ENCODE results near the gene TRH. TPM values are rescaled to one million over a fixed set of nuclear protein-coding genes. Genes with fewer than 3 reads are reported as not detected.

TRH gene
- total and polyA plus RNA-seq, 2 of the 4 experiments (the other 2 are of a cell fraction), result not detected

DNA sequence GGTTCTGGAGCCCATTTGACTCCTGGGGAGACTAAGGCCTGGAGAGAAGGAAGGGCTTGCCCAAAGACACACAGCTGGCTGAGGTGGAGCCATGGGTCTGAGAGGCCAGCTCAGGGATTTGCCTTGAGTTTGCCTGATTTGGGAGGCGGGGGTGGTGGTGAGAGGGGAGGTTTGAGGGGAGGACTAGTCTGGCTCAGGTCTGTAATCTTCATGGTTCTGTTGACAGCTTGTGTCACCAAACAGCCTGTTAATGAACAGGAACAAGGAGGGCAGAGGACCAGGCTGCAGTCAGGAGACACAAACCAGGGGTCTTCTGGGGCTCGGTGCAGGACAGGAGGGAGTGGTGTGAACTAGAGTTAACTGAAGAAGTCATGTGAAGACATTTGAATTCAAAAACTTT lies 3.6 kb downstream of the TRH start:
- WGBS, 2 experiments (ENCODE audit: extremely low coverage in 2 of 2, insufficient read length in 1 of 2), result 40% methylated on average over 1 of the region's 2 CpGs; no CpG with 5 or more reads in 1 of the 2 experiments
- ATAC-seq (ENCODE audit: low read depth) (no peak), DNase-seq (no peak)
- no peak overlapping the region for H4K91ac ChIP-seq (ENCODE audit: insufficient read depth, low read depth, low read length)
- no peak overlapping the region for H3K4me2 ChIP-seq (ENCODE audit: low read depth, low read length)
- H4K5ac ChIP-seq (ENCODE audit: low read depth, low read length), result no peak overlapping the region
- ChIA-PET CTCF (no interaction called here), POLR2A (ENCODE audit: unreplicated experiment) (no interaction called here)
- peaks cover 88% of the 10 kb centered on the region for H3K27me3 ChIP-seq (ENCODE audit: control insufficient read depth, insufficient read depth, low read length)
- no peaks in the 10 kb centered on the region for H4K20me1 ChIP-seq (ENCODE audit: insufficient read depth, low read length)
- H3K14ac ChIP-seq (replicated peaks; ENCODE audit: low read depth, low read length), result no peak overlapping the region
- H2BK120ac ChIP-seq (ENCODE audit: low read depth, low read length), result no peak overlapping the region
- no peak overlapping the region for H3K18ac ChIP-seq (ENCODE audit: low read depth, low read length)
- no peak overlapping the region for H2BK5ac ChIP-seq (ENCODE audit: low read depth, low read length, poor library complexity, severe bottlenecking)
- no peak overlapping the region for H2AK9ac ChIP-seq (replicated peaks; ENCODE audit: low read depth, low read length, poor library complexity)
- H3K23ac ChIP-seq (ENCODE audit: low read depth, low read length), result no peak overlapping the region
- no TSS peak for BruUV-seq (replicated peaks)
- H3K4me1 ChIP-seq (ENCODE audit: control insufficient read depth, insufficient read depth, low read length), result no peaks in the 10 kb centered on the region; the same call in 1 of the 2 replicates
- H3K9ac ChIP-seq (ENCODE audit: low read depth, low read length), result no peak overlapping the region
- H2BK15ac ChIP-seq (ENCODE audit: low read depth, low read length), result no peak overlapping the region
- no peaks in the 10 kb centered on the region for H3K79me1 ChIP-seq (ENCODE audit: low read depth in 1 of 2, low read length in 2 of 2)
- no peak overlapping the region for H2AFZ ChIP-seq (replicated peaks; ENCODE audit: low read length, poor library complexity)
- H3K4me3 ChIP-seq (ENCODE audit: insufficient read depth, low read depth, low read length), result no peak overlapping the region
- no peaks in the 10 kb centered on the region for H3K36me3 ChIP-seq (ENCODE audit: control insufficient read depth, insufficient read depth, low read length)
- H2BK20ac ChIP-seq (ENCODE audit: low read depth, low read length), result no peak overlapping the region
- peaks cover 3% of the 10 kb centered on the region for H3K9me3 ChIP-seq (ENCODE audit: control insufficient read depth, insufficient read depth, low read length)
- intact Hi-C loops (cut with micrococcal nuclease) (no loop called here), in situ Hi-C loops (cut with MboI; ENCODE audit: low sequenced_read_pairs) (no loop called here), dilution Hi-C loops (cut with HindIII; ENCODE audit: low sequenced_read_pairs, unreplicated experiment) (no loop called here)
- no peaks in the 10 kb centered on the region for H3K9me1 ChIP-seq (ENCODE audit: insufficient read depth, low read length)
- H4K8ac ChIP-seq (ENCODE audit: low read depth in 2 of 2, low read length in 2 of 2), result no peak overlapping the region
- no peak overlapping the region for H3K4ac ChIP-seq (ENCODE audit: low read depth, low read length)
- TF ChIP-seq, protein P1, sequence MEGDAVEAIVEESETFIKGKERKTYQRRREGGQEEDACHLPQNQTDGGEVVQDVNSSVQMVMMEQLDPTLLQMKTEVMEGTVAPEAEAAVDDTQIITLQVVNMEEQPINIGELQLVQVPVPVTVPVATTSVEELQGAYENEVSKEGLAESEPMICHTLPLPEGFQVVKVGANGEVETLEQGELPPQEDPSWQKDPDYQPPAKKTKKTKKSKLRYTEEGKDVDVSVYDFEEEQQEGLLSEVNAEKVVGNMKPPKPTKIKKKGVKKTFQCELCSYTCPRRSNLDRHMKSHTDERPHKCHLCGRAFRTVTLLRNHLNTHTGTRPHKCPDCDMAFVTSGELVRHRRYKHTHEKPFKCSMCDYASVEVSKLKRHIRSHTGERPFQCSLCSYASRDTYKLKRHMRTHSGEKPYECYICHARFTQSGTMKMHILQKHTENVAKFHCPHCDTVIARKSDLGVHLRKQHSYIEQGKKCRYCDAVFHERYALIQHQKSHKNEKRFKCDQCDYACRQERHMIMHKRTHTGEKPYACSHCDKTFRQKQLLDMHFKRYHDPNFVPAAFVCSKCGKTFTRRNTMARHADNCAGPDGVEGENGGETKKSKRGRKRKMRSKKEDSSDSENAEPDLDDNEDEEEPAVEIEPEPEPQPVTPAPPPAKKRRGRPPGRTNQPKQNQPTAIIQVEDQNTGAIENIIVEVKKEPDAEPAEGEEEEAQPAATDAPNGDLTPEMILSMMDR (conservative IDR thresholded peaks at IDR 0.05; ENCODE audit: low read depth, low read length), result no peak
- TF ChIP-seq RAD21 (IDR thresholded peaks at IDR 0.05; ENCODE audit: low read length) (no peak), NFE2L2 (IDR thresholded peaks at IDR 0.05; ENCODE audit: low read depth, low read length) (no peak), BHLHE40 (IDR thresholded peaks at IDR 0.05; ENCODE audit: low read depth, low read length) (no peak), POLR2A (IDR thresholded peaks at IDR 0.05; ENCODE audit: low read depth, low read length) (no peak), SMC3 (IDR thresholded peaks at IDR 0.05; ENCODE audit: low read depth, low read length) (no peak), CHD1 (IDR thresholded peaks at IDR 0.05; ENCODE audit: low read depth, low read length) (no peak), MAZ (IDR thresholded peaks at IDR 0.05; ENCODE audit: borderline replicate concordance, low read depth, low read length) (no peak), RCOR1 (IDR thresholded peaks at IDR 0.05; ENCODE audit: insufficient replicate concordance, low read length) (no peak)
- TF ChIP-seq, protein P2, sequence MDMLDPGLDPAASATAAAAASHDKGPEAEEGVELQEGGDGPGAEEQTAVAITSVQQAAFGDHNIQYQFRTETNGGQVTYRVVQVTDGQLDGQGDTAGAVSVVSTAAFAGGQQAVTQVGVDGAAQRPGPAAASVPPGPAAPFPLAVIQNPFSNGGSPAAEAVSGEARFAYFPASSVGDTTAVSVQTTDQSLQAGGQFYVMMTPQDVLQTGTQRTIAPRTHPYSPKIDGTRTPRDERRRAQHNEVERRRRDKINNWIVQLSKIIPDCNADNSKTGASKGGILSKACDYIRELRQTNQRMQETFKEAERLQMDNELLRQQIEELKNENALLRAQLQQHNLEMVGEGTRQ (IDR thresholded peaks at IDR 0.05; ENCODE audit: low read depth, low read length), result no peak
- H2AK5ac ChIP-seq (ENCODE audit: low read depth, low read length), result no peak overlapping the region
- H3K27ac ChIP-seq (ENCODE audit: insufficient read depth, low read length), result no peak overlapping the region
- no peak overlapping the region for H3K56ac ChIP-seq (ENCODE audit: extremely low read depth, insufficient read depth, low read length)
